CD4-positive, alpha-beta memory T cell (primary cell): ENCODE data around the gene PLA2G4E. TPM values are rescaled to one million over a fixed set of nuclear protein-coding genes. Genes with fewer than 3 reads are reported as not detected.

ENCODE experiments used
- CTCF ChIA-PET: fragments of 350-600 bp; sonication (Branson Sonifier 250); formaldehyde crosslinking; loops from one replicate; lab custom pipeline; 2021; ENCODE audit warnings: inconsistent platforms; ENCODE audit not compliant: partially characterized antibody; lab: Charles Lee
- POLR2A ChIA-PET: fragments of 350-600 bp; sonication (Branson Sonifier 250); formaldehyde crosslinking; loops from one replicate; lab custom pipeline; 2021; ENCODE audit not compliant: partially characterized antibody; lab: Charles Lee
- DNase-seq, 5 donors: peaks; one replicate each; pipeline versions ENCODE4 v3.0.0 to v3.0.0-alpha.2; 2020 to 2022; ENCODE audit warnings: mixed read lengths in 1 of 5
- H3K27ac ChIP-seq: one replicate; pipeline ENCODE4 v1.7.0; 2013; ENCODE audit warnings: low read depth, low read length
- H3K27me3 ChIP-seq: 2 replicates; pipeline ENCODE4 v1.7.0; 2013; ENCODE audit warnings: mild to moderate bottlenecking, low read length, moderate library complexity; ENCODE audit not compliant: insufficient read depth
- H3K36me3 ChIP-seq: 2 replicates; pipeline ENCODE4 v1.7.0; 2013; ENCODE audit warnings: mild to moderate bottlenecking, low read length, moderate library complexity; ENCODE audit not compliant: insufficient read depth
- H3K4me1 ChIP-seq: 2 replicates; pipeline ENCODE4 v1.7.0; 2013; ENCODE audit warnings: mild to moderate bottlenecking, low read length, moderate library complexity; ENCODE audit not compliant: insufficient read depth
- H3K4me3 ChIP-seq, 2 donors: one replicate each; pipeline ENCODE4 v1.7.0; 2013; ENCODE audit warnings: low read length in 2 of 2, mild to moderate bottlenecking in 1 of 2
- H3K9me3 ChIP-seq, 2 donors: one replicate each; pipeline ENCODE4 v1.7.0; 2013; ENCODE audit warnings: low read length in 2 of 2, control low read depth in 1 of 2; ENCODE audit not compliant: control insufficient read depth in 1 of 2
- H3K27ac Mint-ChIP-seq, 7 donors: one replicate each; pipeline ENCODE4 v1.8.0; 2020 to 2021; ENCODE audit warnings: mixed read lengths in 7 of 7, mild to moderate bottlenecking in 6 of 7, inconsistent platforms in 3 of 7, moderate library complexity in 3 of 7
- H3K27me3 Mint-ChIP-seq, 2 donors: one replicate each; pipeline ENCODE4 v1.8.0; 2020 to 2021; ENCODE audit warnings: mixed read lengths in 2 of 2
- H3K36me3 Mint-ChIP-seq, 2 donors: one replicate each; pipeline ENCODE4 v1.8.0; 2020 to 2021; ENCODE audit warnings: mixed read lengths in 2 of 2, inconsistent platforms in 1 of 2, mild to moderate bottlenecking in 1 of 2
- H3K4me1 Mint-ChIP-seq, 4 donors: one replicate each; pipeline ENCODE4 v1.8.0; 2020 to 2021; ENCODE audit warnings: mixed read lengths in 4 of 4, mild to moderate bottlenecking in 1 of 4
- H3K4me3 Mint-ChIP-seq, 8 donors: one replicate each; pipeline ENCODE4 v1.8.0; 2020 to 2021; ENCODE audit warnings: mixed read lengths in 8 of 8, mild to moderate bottlenecking in 7 of 8, moderate library complexity in 6 of 8, inconsistent platforms in 3 of 8
- H3K9me3 Mint-ChIP-seq, 8 donors: one replicate each; pipeline ENCODE4 v1.8.0; 2020 to 2021; ENCODE audit warnings: mixed read lengths in 8 of 8, mild to moderate bottlenecking in 5 of 8, inconsistent platforms in 3 of 8, moderate library complexity in 1 of 8
- intact Hi-C: fragments of 100-400 bp; cut with micrococcal nuclease; formaldehyde crosslinking; loops from one replicate; pipeline ENCODE4 v1.15.1; 2023
- polyA plus RNA-seq, 2 donors: library from polyadenylated mRNA; unstranded; fragments of 300-500 nt; fragmentation: Illumina TruSeq; gene quantifications; one replicate each; pipeline ENCODE4 v1.2.3, GENCODE V29; 2021
- total RNA-seq, 2 experiments: library from RNA; stranded (reverse); gene quantifications; one replicate each; pipeline ENCODE4 v1.2.3, GENCODE V29; 2021

PLA2G4E gene
- total and polyA plus RNA-seq, 4 experiments from 2014 or later, result not detected

- ChIA-PET POLR2A (interaction anchor here (1.1 to 1.7 kb wide), 5 partner anchors 9 to 24 kb away, joined by 4 to 8 read pairs (median 5); partner anchors contain the start of gene EHD4), CTCF (interaction anchor here (1.2 to 1.4 kb wide), 2 partner anchors 9 to 21 kb away, joined by 3 to 4 read pairs; no protein-coding TSS in a partner anchor)
- Mint-ChIP-seq H3K4me3 (no peak overlapping the region), H3K27me3 (no peaks in the 10 kb centered on the region), H3K27ac (peak overlapping the region in 2 of 7 donors; percentile 17 to 26), H3K4me1 (peaks cover 17 to 42% (median 32%) of the 10 kb centered on the region in 4 donors), H3K9me3 (no peaks in the 10 kb centered on the region), H3K36me3 (peaks cover 7 to 22% of the 10 kb centered on the region in 2 donors)
- DNase-seq, result no peak
- no peaks in the 10 kb centered on the region for H3K27me3 ChIP-seq
- intact Hi-C loops, result no loop called here
- no peak overlapping the region for H3K4me3 ChIP-seq
- no peaks in the 10 kb centered on the region for H3K36me3 ChIP-seq
- H3K9me3 ChIP-seq, result no peaks in the 10 kb centered on the region
- peaks cover 23% of the 10 kb centered on the region for H3K4me1 ChIP-seq
- H3K27ac ChIP-seq, result no peak overlapping the region
Observed at GRCh38 chr15:41961001-41961518, 59.8 kb downstream of the PLA2G4E start.

GRCh38 chr15:41958002-41958420 is 62.8 kb downstream of the PLA2G4E start:
- peaks cover 15 to 39% (median 30%) of the 10 kb centered on the region in 4 donors for H3K4me1 Mint-ChIP-seq
- no peaks in the 10 kb centered on the region for H3K27me3 Mint-ChIP-seq
- ChIA-PET CTCF (interaction anchor here (1.0 kb wide), 1 partner anchor 14 kb away, joined by 3 read pairs; the partner anchor contains the start of gene EHD4), POLR2A (interaction anchor here (0.9 to 1.6 kb wide), 2 partner anchors 12 to 13 kb away, joined by 4 to 5 read pairs; no protein-coding TSS in a partner anchor)
- H3K27ac Mint-ChIP-seq, result peak overlapping the region in 1 of 7 donors; percentile 83
- H3K9me3 ChIP-seq, result no peaks in the 10 kb centered on the region
- no peaks in the 10 kb centered on the region for H3K9me3 Mint-ChIP-seq
- peaks cover 7% of the 10 kb centered on the region for H3K36me3 ChIP-seq
- DNase-seq, result no peak
- no peak overlapping the region for H3K27ac ChIP-seq
- intact Hi-C loops, result no loop called here
- H3K4me3 Mint-ChIP-seq, result no peak overlapping the region
- no peak overlapping the region for H3K4me3 ChIP-seq
- H3K36me3 Mint-ChIP-seq, result peaks cover 12 to 37% of the 10 kb centered on the region in 2 donors
- peaks cover 19% of the 10 kb centered on the region for H3K4me1 ChIP-seq
- H3K27me3 ChIP-seq, result no peaks in the 10 kb centered on the region

GRCh38 chr15:41957021-41957897 is 63.6 kb downstream of the PLA2G4E start:
- CTCF ChIA-PET, result interaction anchor here (2.1 kb wide), 1 partner anchor 20 kb away, joined by 6 read pairs; no protein-coding TSS in a partner anchor
- POLR2A ChIA-PET, result interaction anchor here (0.9 to 1.6 kb wide), 2 partner anchors 13 to 14 kb away, joined by 4 to 5 read pairs; no protein-coding TSS in a partner anchor
- no peaks in the 10 kb centered on the region for H3K9me3 ChIP-seq
- Mint-ChIP-seq H3K9me3 (no peaks in the 10 kb centered on the region), H3K27me3 (no peaks in the 10 kb centered on the region), H3K4me1 (peaks cover 15 to 38% (median 29%) of the 10 kb centered on the region in 4 donors), H3K27ac (peak overlapping the region in 5 of 7 donors; percentile 7 to 83 (median 52)), H3K36me3 (peaks cover 13 to 45% of the 10 kb centered on the region in 2 donors), H3K4me3 (no peak overlapping the region)
- DNase-seq, result no peak
- no peak overlapping the region for H3K4me3 ChIP-seq
- H3K27ac ChIP-seq, result no peak overlapping the region
- H3K4me1 ChIP-seq, result peaks cover 19% of the 10 kb centered on the region
- no peaks in the 10 kb centered on the region for H3K27me3 ChIP-seq
- intact Hi-C loops, result no loop called here
- H3K36me3 ChIP-seq, result peaks cover 12% of the 10 kb centered on the region

DNA sequence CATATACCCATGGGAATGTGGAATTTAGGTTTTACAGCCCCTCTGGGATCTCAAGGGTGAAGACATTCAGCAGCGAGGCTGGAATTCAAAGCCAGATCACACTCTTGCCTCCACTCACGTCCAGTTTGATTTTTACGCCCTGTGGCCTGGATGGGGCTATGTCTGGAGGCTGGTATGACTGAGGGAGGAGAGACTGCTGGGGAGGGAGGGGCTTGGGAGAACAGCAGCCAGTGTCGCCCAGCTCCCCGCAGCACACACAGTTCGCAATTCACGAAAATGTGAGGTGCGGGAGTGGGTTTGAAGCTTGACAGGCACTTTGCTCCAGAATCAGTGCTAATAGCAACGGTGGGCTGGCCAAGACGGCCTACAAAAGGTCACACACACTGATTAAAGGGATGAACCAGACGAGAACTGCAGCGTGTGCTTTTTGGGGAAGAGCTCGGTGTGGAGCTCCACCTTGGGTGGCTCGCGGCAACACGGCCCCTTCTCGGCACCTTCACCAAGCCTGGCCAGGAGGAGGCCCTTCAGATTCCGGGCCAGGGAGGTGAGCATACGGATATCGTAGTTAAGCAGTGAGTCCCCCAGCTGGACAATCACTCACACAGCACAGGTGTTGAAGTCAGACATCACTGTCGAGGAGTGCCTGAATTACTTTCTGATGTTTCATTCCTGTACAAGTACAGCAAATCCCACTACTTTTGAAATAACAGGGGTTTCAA is 64.9 kb downstream of the PLA2G4E start:
- peaks cover 10 to 50% of the 10 kb centered on the region in 2 donors for H3K36me3 Mint-ChIP-seq
- H3K27ac ChIP-seq, result no peak overlapping the region
- no peaks in the 10 kb centered on the region for H3K9me3 Mint-ChIP-seq
- H3K4me3 Mint-ChIP-seq, result no peak overlapping the region
- H3K4me1 Mint-ChIP-seq, result peaks cover 6 to 25% (median 18%) of the 10 kb centered on the region in 4 donors
- no peak overlapping the region for H3K4me3 ChIP-seq
- DNase-seq, result no peak
- intact Hi-C loops, result no loop called here
- CTCF ChIA-PET, result interaction anchor here (2.1 kb wide), 1 partner anchor 19 kb away, joined by 6 read pairs; no protein-coding TSS in a partner anchor
- peaks cover 14% of the 10 kb centered on the region for H3K4me1 ChIP-seq
- POLR2A ChIA-PET, result interaction anchor here (0.9 kb wide), 1 partner anchor 19 kb away, joined by 3 read pairs; no protein-coding TSS in a partner anchor
- peak overlapping the region in 2 of 7 donors; percentile 74 to 75 for H3K27ac Mint-ChIP-seq
- no peaks in the 10 kb centered on the region for H3K27me3 ChIP-seq
- no peaks in the 10 kb centered on the region for H3K9me3 ChIP-seq
- no peaks in the 10 kb centered on the region for H3K27me3 Mint-ChIP-seq
- peaks cover 18% of the 10 kb centered on the region for H3K36me3 ChIP-seq

GRCh38 chr15:41955100-41955499 is 65.7 kb downstream of the PLA2G4E start:
- Histone ChIP-seq H3K4me1 (peaks cover 14% of the 10 kb centered on the region), H3K27me3 (no peaks in the 10 kb centered on the region), H3K36me3 (peaks cover 23% of the 10 kb centered on the region), H3K27ac (no peak overlapping the region), H3K9me3 (no peaks in the 10 kb centered on the region), H3K4me3 (no peak overlapping the region)
- no peak for DNase-seq
- H3K36me3 Mint-ChIP-seq, result peaks cover 17 to 58% of the 10 kb centered on the region in 2 donors
- peak overlapping the region in 1 of 7 donors; percentile 74 for H3K27ac Mint-ChIP-seq
- no peak overlapping the region for H3K4me3 Mint-ChIP-seq
- H3K27me3 Mint-ChIP-seq, result no peaks in the 10 kb centered on the region
- ChIA-PET POLR2A (interaction anchor here (4.2 kb wide), 1 partner anchor 19 kb away, joined by 18 read pairs; no protein-coding TSS in a partner anchor), CTCF (no interaction called here)
- intact Hi-C loops, result no loop called here
- H3K9me3 Mint-ChIP-seq, result no peaks in the 10 kb centered on the region
- peaks cover 5 to 24% (median 18%) of the 10 kb centered on the region in 4 donors for H3K4me1 Mint-ChIP-seq

DNA sequence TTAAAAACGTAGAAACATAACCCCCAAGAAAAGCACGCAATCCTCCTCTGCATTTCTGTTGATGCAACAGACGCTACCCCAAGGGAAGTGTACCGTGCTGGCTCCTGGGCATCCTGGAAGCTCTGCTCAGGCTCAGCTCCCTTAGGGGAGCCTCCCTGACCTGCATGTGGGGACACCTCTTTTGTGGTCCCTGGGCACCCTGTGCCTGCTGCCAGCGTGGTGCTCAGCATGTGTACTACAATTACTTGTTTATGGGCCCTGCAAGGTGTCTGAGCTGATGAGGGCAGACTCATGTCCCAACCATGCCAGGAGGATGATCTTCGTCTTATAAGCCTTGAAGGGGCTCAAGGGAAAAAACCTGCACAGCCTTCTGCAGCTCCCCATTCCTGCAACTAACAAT is 66.8 kb downstream of the PLA2G4E start:
- Mint-ChIP-seq H3K4me1 (peaks cover 5 to 24% (median 16%) of the 10 kb centered on the region in 4 donors), H3K9me3 (no peaks in the 10 kb centered on the region), H3K27ac (peak overlapping the region in 2 of 7 donors; percentile 32 to 66), H3K4me3 (no peak overlapping the region), H3K36me3 (peaks cover 17 to 61% of the 10 kb centered on the region in 2 donors), H3K27me3 (no peaks in the 10 kb centered on the region)
- CTCF ChIA-PET, result interaction anchor here (1.0 to 1.3 kb wide), 2 partner anchors 16 to 181 kb away, joined by 4 read pairs; no protein-coding TSS in a partner anchor
- H3K4me3 ChIP-seq, result no peak overlapping the region
- peaks cover 14% of the 10 kb centered on the region for H3K4me1 ChIP-seq
- H3K36me3 ChIP-seq, result peaks cover 23% of the 10 kb centered on the region
- H3K27me3 ChIP-seq, result no peaks in the 10 kb centered on the region
- intact Hi-C loops, result no loop called here
- no peak for DNase-seq
- no peaks in the 10 kb centered on the region for H3K9me3 ChIP-seq
- POLR2A ChIA-PET, result interaction anchor here (4.2 kb wide), 1 partner anchor 18 kb away, joined by 18 read pairs; no protein-coding TSS in a partner anchor
- no peak overlapping the region for H3K27ac ChIP-seq
